Neural progenitor cell (in vitro differentiated cells): Measurements from ENCODE around the gene ERCC5. TPM values are rescaled to one million over a fixed set of nuclear protein-coding genes. Genes with fewer than 3 reads are reported as not detected.

Experiments
- DNase-seq: peaks from one replicate; pipeline ENCODE4 v3.0.0-alpha.2; 2016; ENCODE audit warnings: low spot score
- H2AFZ ChIP-seq: fragments of 200-600 bp; sonication (generic); replicated peaks from 2 replicates; pipeline ENCODE4 v1.6.1; 2016; ENCODE audit warnings: antibody characterized with exemption
- H3F3A ChIP-seq: fragments of 200-600 bp; sonication (generic); 2 replicates; pipeline ENCODE4 v1.6.1; 2016; ENCODE audit warnings: antibody characterized with exemption, low read depth
- H3K27ac ChIP-seq: fragments of 200-600 bp; sonication (generic); 2 replicates; pipeline ENCODE4 v1.5.1; 2016; ENCODE audit warnings: mild to moderate bottlenecking
- H3K27me3 ChIP-seq: fragments of 200-600 bp; sonication (generic); 2 replicates; pipeline ENCODE4 v1.6.1; 2016; ENCODE audit warnings: mild to moderate bottlenecking, moderate library complexity
- H3K36me3 ChIP-seq: fragments of 200-600 bp; sonication (generic); 2 replicates; pipeline ENCODE4 v1.5.1; 2016
- H3K4me1 ChIP-seq: fragments of 200-600 bp; sonication (generic); 2 replicates; pipeline ENCODE4 v1.6.1; 2016; ENCODE audit warnings: mixed run types
- H3K4me2 ChIP-seq: fragments of 200-600 bp; sonication (generic); 2 replicates; pipeline ENCODE4 v1.6.1; 2016
- H3K4me3 ChIP-seq: fragments of 200-600 bp; sonication (generic); 2 replicates; pipeline ENCODE4 v1.5.1; 2016
- H3K79me2 ChIP-seq: fragments of 200-600 bp; sonication (generic); 2 replicates; pipeline ENCODE4 v1.6.1; 2016; ENCODE audit warnings: low read depth
- H3K9ac ChIP-seq: fragments of 200-600 bp; sonication (generic); 2 replicates; pipeline ENCODE4 v1.6.1; 2016
- H3K9me3 ChIP-seq: fragments of 200-600 bp; sonication (generic); 2 replicates; pipeline ENCODE4 v1.5.1; 2016; ENCODE audit warnings: low read depth
- H4K20me1 ChIP-seq: fragments of 200-600 bp; sonication (generic); 2 replicates; pipeline ENCODE4 v1.6.1; 2016; ENCODE audit warnings: low read depth
- H3K27ac Mint-ChIP-seq: 3 replicates; pipeline ENCODE4 v1.8.0; 2021; ENCODE audit warnings: mixed read lengths
- H3K27me3 Mint-ChIP-seq: 2 replicates; pipeline ENCODE4 v1.8.0; 2022; ENCODE audit warnings: low read depth, mild to moderate bottlenecking, inconsistent platforms, moderate library complexity, mixed read lengths; ENCODE audit not compliant: insufficient read depth
- H3K36me3 Mint-ChIP-seq: 3 replicates; pipeline ENCODE4 v1.8.0; 2021; ENCODE audit warnings: mixed read lengths
- H3K4me1 Mint-ChIP-seq: 3 replicates; pipeline ENCODE4 v1.8.0; 2021; ENCODE audit warnings: mixed read lengths
- H3K4me3 Mint-ChIP-seq: 3 replicates; pipeline ENCODE4 v1.8.0; 2021; ENCODE audit warnings: mild to moderate bottlenecking, moderate library complexity, mixed read lengths
- H3K9me3 Mint-ChIP-seq: 3 replicates; pipeline ENCODE4 v1.8.0; 2020; ENCODE audit warnings: mixed read lengths
- CTCF ChIP-seq: fragments of 200-600 bp; sonication (generic); IDR thresholded peaks from 2 replicates; pipeline ENCODE4 v1.5.1; 2017; ENCODE audit warnings: antibody characterized with exemption, mild to moderate bottlenecking
- EZH2 ChIP-seq: fragments of 200-600 bp; sonication (generic); IDR thresholded peaks from 2 replicates; pipeline ENCODE4 v1.6.1; 2017; ENCODE audit warnings: antibody characterized with exemption, mild to moderate bottlenecking, moderate library complexity
- EZH2phosphoT487 ChIP-seq: fragments of 200-600 bp; sonication (generic); IDR thresholded peaks from 2 replicates; pipeline ENCODE4 v1.6.1; 2017; ENCODE audit warnings: antibody characterized with exemption
- total RNA-seq: library from RNA; depleted of rRNA; stranded (reverse); fragments of >200 nt; gene quantifications from 2 replicates; pipeline ENCODE4 v1.2.3, GENCODE V29; 2015; ENCODE audit warnings: low replicate concordance

The ERCC5 gene
- total RNA-seq, 1 donor from 2014 or later = 35.1 TPM

GRCh38 chr13:102815788-102816187, 30.0 kb upstream of the ERCC5 start:
- H3K4me3 Mint-ChIP-seq = no peak overlapping the region
- Histone ChIP-seq H3K36me3 (no peaks in the 10 kb centered on the region), H4K20me1 (no peaks in the 10 kb centered on the region), H3K79me2 (no peaks in the 10 kb centered on the region), H3K9me3 (no peaks in the 10 kb centered on the region), H3K4me3 (no peak overlapping the region), H3K27ac (no peak overlapping the region), H3K27me3 (no peaks in the 10 kb centered on the region), H3K9ac (no peak overlapping the region), H3K4me2 (no peak overlapping the region), H2AFZ (no peak overlapping the region), H3K4me1 (no peaks in the 10 kb centered on the region), H3F3A (no peaks in the 10 kb centered on the region)
- H3K4me1 Mint-ChIP-seq = peaks cover 8% of the 10 kb centered on the region
- no peak for TF ChIP-seq EZH2phosphoT487
- TF ChIP-seq EZH2 = no peak
- no peak for TF ChIP-seq CTCF
- peak overlapping the region; percentile 88 for H3K27ac Mint-ChIP-seq
- no peak for DNase-seq
- peaks cover 10% of the 10 kb centered on the region for H3K9me3 Mint-ChIP-seq
- peaks cover 3% of the 10 kb centered on the region for H3K27me3 Mint-ChIP-seq
- peaks cover 19% of the 10 kb centered on the region for H3K36me3 Mint-ChIP-seq

- Histone ChIP-seq H3K4me3 (no peak overlapping the region), H3K9ac (no peak overlapping the region), H3K9me3 (no peaks in the 10 kb centered on the region), H3K27me3 (no peaks in the 10 kb centered on the region), H2AFZ (no peak overlapping the region), H3K4me1 (no peaks in the 10 kb centered on the region), H3K27ac (no peak overlapping the region), H3K4me2 (no peak overlapping the region), H4K20me1 (no peaks in the 10 kb centered on the region), H3K36me3 (no peaks in the 10 kb centered on the region), H3F3A (no peaks in the 10 kb centered on the region), H3K79me2 (no peaks in the 10 kb centered on the region)
- peaks cover 8% of the 10 kb centered on the region for H3K4me1 Mint-ChIP-seq
- H3K27ac Mint-ChIP-seq = no peak overlapping the region
- peaks cover 13% of the 10 kb centered on the region for H3K36me3 Mint-ChIP-seq
- DNase-seq = no peak
- H3K9me3 Mint-ChIP-seq = peaks cover 5% of the 10 kb centered on the region
- peaks cover 3% of the 10 kb centered on the region for H3K27me3 Mint-ChIP-seq
- no peak overlapping the region for H3K4me3 Mint-ChIP-seq
- TF ChIP-seq EZH2phosphoT487 (no peak), EZH2 (no peak), CTCF (no peak)
Observed at GRCh38 chr13:102816708-102817107, 29.1 kb upstream of the ERCC5 start.

- H3K36me3 ChIP-seq = no peaks in the 10 kb centered on the region
- no peaks in the 10 kb centered on the region for H3K9me3 ChIP-seq
- no peaks in the 10 kb centered on the region for H4K20me1 ChIP-seq
- no peak for TF ChIP-seq EZH2
- no peak for TF ChIP-seq CTCF
- no peak for TF ChIP-seq EZH2phosphoT487
- no peaks in the 10 kb centered on the region for H3K79me2 ChIP-seq
- no peak overlapping the region for H3K4me2 ChIP-seq
- Mint-ChIP-seq H3K4me1 (peaks cover 8% of the 10 kb centered on the region), H3K4me3 (no peak overlapping the region), H3K27ac (no peak overlapping the region), H3K9me3 (no peaks in the 10 kb centered on the region), H3K36me3 (peaks cover 12% of the 10 kb centered on the region), H3K27me3 (peaks cover 3% of the 10 kb centered on the region)
- no peaks in the 10 kb centered on the region for H3K4me1 ChIP-seq
- DNase-seq = no peak
- no peak overlapping the region for H2AFZ ChIP-seq
- no peak overlapping the region for H3K4me3 ChIP-seq
- H3K9ac ChIP-seq = no peak overlapping the region
- no peak overlapping the region for H3K27ac ChIP-seq
- no peaks in the 10 kb centered on the region for H3K27me3 ChIP-seq
- H3F3A ChIP-seq = no peaks in the 10 kb centered on the region
Observed at GRCh38 chr13:102817241-102817640, 28.6 kb upstream of the ERCC5 start.
